Activated naive CD4-positive, alpha-beta T cell treated with anti-CD3 and anti-CD28 coated beads for 36 hours (primary cell): ENCODE measurements around the gene HMGA1. TPM values are rescaled to one million over a fixed set of nuclear protein-coding genes. Genes with fewer than 3 reads are reported as not detected.
"Not testable (repeated sequence)": the region's sequence is repeated elsewhere in the genome, so short reads cannot be mapped to it uniquely, and the experiment has no call there.

Experiments used
- CTCF ChIA-PET: fragments of 350-600 bp; sonication (Branson Sonifier 250); formaldehyde crosslinking; loops from one replicate; lab custom pipeline; 2021; ENCODE audit warnings: antibody characterized with exemption; lab: Charles Lee
- DNase-seq: peaks from one replicate; pipeline ENCODE4 v3.0.0-alpha.2; 2020
- H3K27ac Mint-ChIP-seq: one replicate; pipeline ENCODE4 v1.8.0; 2021; ENCODE audit warnings: mild to moderate bottlenecking, mixed read lengths
- H3K27me3 Mint-ChIP-seq: one replicate; pipeline ENCODE4 v1.8.0; 2021; ENCODE audit warnings: low read depth, mixed read lengths
- H3K36me3 Mint-ChIP-seq: one replicate; pipeline ENCODE4 v1.8.0; 2021; ENCODE audit warnings: low read depth, mixed read lengths
- H3K4me1 Mint-ChIP-seq: one replicate; pipeline ENCODE4 v1.8.0; 2021; ENCODE audit warnings: low read depth, mixed read lengths
- H3K4me3 Mint-ChIP-seq: one replicate; pipeline ENCODE4 v1.8.0; 2021; ENCODE audit warnings: mild to moderate bottlenecking, moderate library complexity, mixed read lengths
- H3K9me3 Mint-ChIP-seq: one replicate; pipeline ENCODE4 v1.8.0; 2021; ENCODE audit warnings: mixed read lengths
- intact Hi-C: fragments of 100-400 bp; cut with micrococcal nuclease; formaldehyde crosslinking; loops from one replicate; pipeline ENCODE4 v1.15.1; 2023
- total RNA-seq, 2 experiments: library from RNA; stranded (reverse); gene quantifications; one replicate each; pipeline ENCODE4 v1.2.3, GENCODE V29; 2021

HMGA1 gene
- total RNA-seq, 2 experiments from 2014 or later: 705 to 712 TPM

- Mint-ChIP-seq H3K27me3 (no peaks in the 10 kb centered on the region), H3K9me3 (no peaks in the 10 kb centered on the region), H3K36me3 (peaks cover 12% of the 10 kb centered on the region), H3K27ac (peak overlapping the region; percentile 78), H3K4me3 (peak overlapping the region; percentile 93), H3K4me1 (peaks cover 42% of the 10 kb centered on the region)
- CTCF ChIA-PET: interaction anchor here (0.5 to 5.1 kb wide), 30 partner anchors 9 to 801 kb away, joined by 3 to 54 read pairs (median 3); partner anchors contain the start of genes NUDT3 and RPS10
- no peak for DNase-seq
- intact Hi-C loops: loop anchor here (1.0 to 10.0 kb wide), 10 partner anchors 26 to 1055 kb away; partner anchors contain the start of genes COL11A2, NUDT3 and SNRPC
Observed at GRCh38 chr6:34249469-34250261, 13.0 kb downstream of the HMGA1 start.

DNA sequence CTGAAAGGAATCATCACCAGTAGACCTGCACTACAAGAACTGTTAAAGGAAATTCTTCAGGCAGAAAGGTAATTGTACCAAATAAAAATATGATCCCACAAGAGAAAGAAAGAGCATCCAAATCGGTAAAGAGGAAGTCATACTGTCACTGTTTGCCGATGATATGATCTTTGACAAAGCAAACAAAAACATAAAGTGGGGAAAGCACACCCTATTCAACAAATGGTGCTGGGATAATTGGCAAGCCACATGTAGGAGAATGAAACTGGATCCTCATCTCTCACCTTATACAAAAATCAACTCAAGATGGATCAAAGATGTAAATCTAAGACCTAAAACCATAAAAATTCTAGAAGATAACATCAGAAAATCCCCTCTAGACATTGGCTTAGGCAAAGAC lies 15.7 kb downstream of the HMGA1 start:
- H3K27ac Mint-ChIP-seq, H3K36me3 Mint-ChIP-seq, CTCF ChIA-PET, intact Hi-C loops, H3K27me3 Mint-ChIP-seq, H3K9me3 Mint-ChIP-seq, H3K4me3 Mint-ChIP-seq, DNase-seq: not testable (repeated sequence)
- H3K4me1 Mint-ChIP-seq: peaks cover 16% of the 10 kb centered on the region

DNA sequence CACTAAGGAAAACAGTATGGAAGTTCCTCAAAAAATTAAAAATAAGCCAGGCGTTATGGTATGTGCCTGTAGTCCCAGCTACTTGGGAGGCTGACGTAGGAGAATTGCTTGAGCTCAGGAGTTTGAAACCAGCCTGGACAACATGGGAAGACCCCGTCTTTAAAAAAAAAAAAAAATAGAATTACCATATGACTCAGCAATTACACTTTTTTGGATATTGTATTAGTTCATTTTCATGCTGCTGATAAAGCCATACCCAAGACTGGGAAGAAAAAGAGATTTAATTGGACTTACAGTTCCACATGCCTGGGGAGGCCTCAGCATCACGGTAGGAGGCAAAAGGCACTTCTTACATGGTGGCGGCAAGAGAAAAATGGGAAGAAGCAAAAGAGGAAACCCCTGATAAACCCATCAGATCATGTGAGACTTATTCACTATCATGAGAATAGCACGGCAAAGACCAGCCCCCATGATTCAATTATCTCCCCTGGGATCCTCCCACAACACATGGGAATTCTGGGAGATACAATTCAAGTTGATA lies 22.9 kb downstream of the HMGA1 start:
- Mint-ChIP-seq H3K9me3 (peaks cover 2% of the 10 kb centered on the region), H3K27me3 (no peaks in the 10 kb centered on the region), H3K4me1 (no peaks in the 10 kb centered on the region), H3K27ac (no peak overlapping the region), H3K36me3 (peaks cover 3% of the 10 kb centered on the region), H3K4me3 (no peak overlapping the region)
- intact Hi-C loops: no loop called here
- no peak for DNase-seq
- CTCF ChIA-PET: interaction anchor here (0.9 to 1.1 kb wide), 2 partner anchors 10 kb away, joined by 3 to 4 read pairs; no protein-coding TSS in a partner anchor

- no peak for DNase-seq
- no peak overlapping the region for H3K27ac Mint-ChIP-seq
- CTCF ChIA-PET: interaction anchor here (0.9 kb wide), 1 partner anchor 11 kb away, joined by 3 read pairs; no protein-coding TSS in a partner anchor
- H3K36me3 Mint-ChIP-seq: peaks cover 3% of the 10 kb centered on the region
- peaks cover 2% of the 10 kb centered on the region for H3K9me3 Mint-ChIP-seq
- intact Hi-C loops: no loop called here
- no peak overlapping the region for H3K4me3 Mint-ChIP-seq
- no peaks in the 10 kb centered on the region for H3K4me1 Mint-ChIP-seq
- H3K27me3 Mint-ChIP-seq: no peaks in the 10 kb centered on the region
Observed at GRCh38 chr6:34260576-34261267, 24.0 kb downstream of the HMGA1 start.

DNA sequence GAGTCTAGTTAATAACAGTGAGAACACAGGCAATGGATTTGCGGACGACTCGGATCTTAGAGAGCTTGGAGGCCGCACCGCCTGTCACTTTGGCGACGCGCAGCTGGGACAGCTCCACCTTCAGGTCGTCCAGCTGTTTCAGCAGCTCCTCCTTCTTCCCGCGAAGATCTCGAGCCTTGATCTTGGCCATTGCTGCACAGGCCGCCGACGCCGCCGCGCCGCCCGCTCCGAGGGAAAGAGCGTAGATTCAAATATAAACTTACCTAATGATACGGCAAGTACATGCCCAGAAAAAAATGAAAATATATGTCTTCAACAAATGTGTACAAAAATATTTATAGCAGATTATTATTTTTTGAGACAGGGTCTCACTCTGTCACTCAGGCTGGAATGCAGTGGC lies 26.8 kb downstream of the HMGA1 start:
- CTCF ChIA-PET, H3K36me3 Mint-ChIP-seq, intact Hi-C loops, H3K27ac Mint-ChIP-seq, H3K4me1 Mint-ChIP-seq, H3K9me3 Mint-ChIP-seq, H3K27me3 Mint-ChIP-seq, DNase-seq, H3K4me3 Mint-ChIP-seq: not testable (repeated sequence)

- intact Hi-C loops: no loop called here
- Mint-ChIP-seq H3K9me3 (peaks cover 2% of the 10 kb centered on the region), H3K4me1 (no peaks in the 10 kb centered on the region), H3K27ac (no peak overlapping the region), H3K4me3 (no peak overlapping the region), H3K27me3 (no peaks in the 10 kb centered on the region), H3K36me3 (peaks cover 3% of the 10 kb centered on the region)
- DNase-seq: no peak
- CTCF ChIA-PET: interaction anchor here (1.0 kb wide), 1 partner anchor 16 kb away, joined by 3 read pairs; no protein-coding TSS in a partner anchor
Observed at GRCh38 chr6:34267746-34268145, 31.1 kb downstream of the HMGA1 start.

DNA sequence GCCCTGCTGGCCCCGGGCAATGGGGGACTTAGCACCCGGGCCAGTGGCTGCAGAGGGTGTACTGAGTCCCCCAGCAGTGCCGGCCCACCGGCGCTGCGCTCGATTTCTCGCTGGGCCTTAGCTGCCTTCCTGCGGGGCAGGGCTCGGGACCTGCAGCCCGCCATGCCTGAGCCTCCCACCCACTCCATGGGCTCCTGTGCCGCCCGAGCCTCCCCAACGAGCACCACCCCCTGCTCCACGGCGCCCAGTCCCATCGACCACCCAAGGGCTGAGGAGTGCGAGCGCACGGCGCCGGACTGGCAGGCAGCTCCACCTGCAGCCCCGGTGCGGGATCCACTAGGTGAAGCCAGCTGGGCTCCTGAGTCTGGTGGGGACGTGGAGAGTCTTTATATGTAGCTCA lies 32.5 kb downstream of the HMGA1 start:
- H3K9me3 Mint-ChIP-seq, H3K27ac Mint-ChIP-seq, H3K4me3 Mint-ChIP-seq, intact Hi-C loops, H3K27me3 Mint-ChIP-seq, CTCF ChIA-PET, H3K4me1 Mint-ChIP-seq, DNase-seq, H3K36me3 Mint-ChIP-seq: not testable (repeated sequence)

- H3K27me3 Mint-ChIP-seq, H3K9me3 Mint-ChIP-seq, DNase-seq, intact Hi-C loops, H3K4me1 Mint-ChIP-seq, H3K36me3 Mint-ChIP-seq, H3K27ac Mint-ChIP-seq, CTCF ChIA-PET, H3K4me3 Mint-ChIP-seq: not testable (repeated sequence)
Observed at GRCh38 chr6:34269658-34270341, 33.1 kb downstream of the HMGA1 start.

DNA sequence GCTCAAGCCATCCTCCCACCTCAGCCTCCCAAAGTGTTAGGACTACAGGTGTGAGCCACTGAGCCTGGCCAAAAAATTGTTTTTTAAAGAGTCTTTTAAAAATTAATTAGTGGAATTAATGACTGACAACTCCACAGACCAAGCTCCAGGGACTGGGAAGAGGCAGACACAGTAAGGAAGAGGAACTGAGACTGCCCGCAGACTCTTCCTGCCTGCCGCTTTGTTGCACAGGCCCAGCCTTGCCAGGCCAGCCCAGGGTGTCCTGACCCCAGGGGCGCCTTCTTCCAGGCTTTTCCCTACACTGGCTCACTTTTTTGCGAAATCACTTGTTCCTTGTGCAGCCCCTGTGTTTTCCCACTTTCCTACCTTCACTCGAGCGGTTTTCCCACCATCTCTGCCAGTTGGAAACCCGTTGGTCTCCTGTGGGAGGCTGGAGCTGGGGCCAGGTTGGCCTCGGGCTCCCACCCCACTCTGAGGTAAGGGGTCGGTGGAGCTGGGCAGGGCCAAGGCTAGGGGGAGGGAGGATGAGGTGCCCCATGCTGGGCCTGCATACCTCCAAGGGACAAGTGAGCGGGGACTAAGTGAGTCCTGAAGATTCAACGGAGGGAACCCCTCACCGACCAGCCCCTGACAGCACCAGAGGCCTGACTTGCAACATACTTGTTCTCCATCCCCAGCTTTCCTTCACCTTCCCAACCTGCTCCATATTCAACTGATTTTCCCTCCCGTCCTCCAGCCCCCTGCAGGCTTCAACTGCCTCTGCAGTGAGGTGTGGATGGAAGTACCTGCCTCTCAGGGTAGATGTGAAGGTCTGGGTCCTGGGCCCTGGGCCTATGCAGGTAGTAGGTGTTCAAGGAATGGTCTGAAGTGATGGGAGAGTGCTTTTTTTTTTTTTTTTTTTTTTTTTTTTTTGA lies 35.6 kb downstream of the HMGA1 start:
- Mint-ChIP-seq H3K27ac (no peak overlapping the region), H3K4me1 (peaks cover 6% of the 10 kb centered on the region), H3K27me3 (no peaks in the 10 kb centered on the region), H3K36me3 (no peaks in the 10 kb centered on the region), H3K4me3 (no peak overlapping the region), H3K9me3 (no peaks in the 10 kb centered on the region)
- DNase-seq: no peak
- CTCF ChIA-PET: no interaction called here
- intact Hi-C loops: no loop called here

- CTCF ChIA-PET: no interaction called here
- intact Hi-C loops: no loop called here
- DNase-seq: no peak
Observed at GRCh38 chr6:34273242-34273805, 36.7 kb downstream of the HMGA1 start.

DNA sequence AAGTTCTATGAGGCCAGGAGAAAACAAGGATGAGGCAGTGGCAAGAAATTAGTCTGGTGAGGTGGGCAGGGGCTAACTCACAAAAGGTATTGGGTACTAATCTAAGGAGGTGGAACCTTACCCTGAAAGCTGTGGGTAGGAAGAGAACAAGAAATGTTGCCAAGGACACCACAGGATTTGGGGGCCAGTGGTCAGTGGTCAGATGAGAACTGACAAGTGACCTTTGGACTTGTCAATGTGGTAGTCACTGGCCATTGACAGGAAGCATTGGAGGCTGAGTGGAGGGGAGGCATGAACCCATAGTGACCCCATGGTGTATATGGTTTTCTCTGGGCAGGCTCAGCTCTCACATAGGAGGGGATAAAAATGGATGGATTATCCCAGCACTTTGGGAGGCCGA lies 37.5 kb downstream of the HMGA1 start:
- H3K36me3 Mint-ChIP-seq: no peaks in the 10 kb centered on the region
- H3K4me3 Mint-ChIP-seq: no peak overlapping the region
- H3K27me3 Mint-ChIP-seq: no peaks in the 10 kb centered on the region
- intact Hi-C loops: no loop called here
- no peaks in the 10 kb centered on the region for H3K9me3 Mint-ChIP-seq
- H3K4me1 Mint-ChIP-seq: peaks cover 6% of the 10 kb centered on the region
- CTCF ChIA-PET: no interaction called here
- no peak overlapping the region for H3K27ac Mint-ChIP-seq
- DNase-seq: no peak

More at GRCh38 chr6:34273242-34273805, 36.7 kb downstream of the HMGA1 start:
- H3K9me3 Mint-ChIP-seq: no peaks in the 10 kb centered on the region
- no peak overlapping the region for H3K4me3 Mint-ChIP-seq
- no peaks in the 10 kb centered on the region for H3K36me3 Mint-ChIP-seq
- peaks cover 6% of the 10 kb centered on the region for H3K4me1 Mint-ChIP-seq
- no peak overlapping the region for H3K27ac Mint-ChIP-seq
- no peaks in the 10 kb centered on the region for H3K27me3 Mint-ChIP-seq
